Activated CD8-positive, alpha-beta T cell treated with anti-CD3 and anti-CD28 coated beads for 36 hours (primary cell): ENCODE data around the gene BAIAP2L2. TPM values are rescaled to one million over a fixed set of nuclear protein-coding genes. Genes with fewer than 3 reads are reported as not detected.

Source experiments
- ATAC-seq: fragments of 200-7000 bp; cut with Tn5 transposase; one replicate; pipeline ENCODE4 v1.10.0; 2021; ENCODE audit warnings: mild to moderate bottlenecking, moderate library complexity
- CTCF ChIA-PET: fragments of 350-600 bp; sonication (Branson Sonifier 250); formaldehyde crosslinking; loops from one replicate; lab custom pipeline; 2021; ENCODE audit warnings: antibody characterized with exemption; lab: Charles Lee
- POLR2A ChIA-PET: fragments of 350-600 bp; sonication (Branson Sonifier 250); formaldehyde crosslinking; loops from one replicate; lab custom pipeline; 2021; ENCODE audit warnings: antibody characterized with exemption; lab: Charles Lee
- DNase-seq: peaks from one replicate; pipeline ENCODE4 v3.0.0-alpha.2; 2020
- H3K27ac Mint-ChIP-seq: one replicate; pipeline ENCODE4 v1.8.0; 2021; ENCODE audit warnings: mild to moderate bottlenecking, mixed read lengths
- H3K27me3 Mint-ChIP-seq: one replicate; pipeline ENCODE4 v1.8.0; 2021; ENCODE audit warnings: mixed read lengths
- H3K36me3 Mint-ChIP-seq: one replicate; pipeline ENCODE4 v1.8.0; 2021; ENCODE audit warnings: low read depth, mixed read lengths
- H3K4me1 Mint-ChIP-seq: one replicate; pipeline ENCODE4 v1.8.0; 2021; ENCODE audit warnings: low read depth, mixed read lengths
- H3K4me3 Mint-ChIP-seq: one replicate; pipeline ENCODE4 v1.8.0; 2021; ENCODE audit warnings: mild to moderate bottlenecking, moderate library complexity, mixed read lengths
- H3K9me3 Mint-ChIP-seq: one replicate; pipeline ENCODE4 v1.8.0; 2021; ENCODE audit warnings: mixed read lengths
- CTCF ChIP-seq: fragments of 200-600 bp; IDR thresholded peaks from one replicate; pipeline ENCODE4 v1.8.0; 2022; ENCODE audit warnings: antibody characterized with exemption, mild to moderate bottlenecking
- intact Hi-C: fragments of 100-400 bp; cut with micrococcal nuclease; formaldehyde crosslinking; loops from one replicate; pipeline ENCODE4 v1.10.0; 2022
- total RNA-seq, 2 experiments: library from RNA; stranded (reverse); gene quantifications; one replicate each; pipeline ENCODE4 v1.2.3, GENCODE V29; 2021

The BAIAP2L2 gene
- total RNA-seq, 2 experiments from 2014 or later, result 0.61 to 0.67 TPM

GRCh38 chr22:38110863-38111852 lies 674 bp upstream of the BAIAP2L2 start:
- ATAC-seq, result no peak
- POLR2A ChIA-PET, result no interaction called here
- Mint-ChIP-seq H3K27ac (no peak overlapping the region), H3K36me3 (peaks cover 2% of the 10 kb centered on the region), H3K4me1 (peaks cover 2% of the 10 kb centered on the region), H3K9me3 (no peaks in the 10 kb centered on the region), H3K27me3 (no peaks in the 10 kb centered on the region), H3K4me3 (no peak overlapping the region)
- intact Hi-C loops, result no loop called here
- no peak for TF ChIP-seq CTCF
- CTCF ChIA-PET, result interaction anchor here (0.6 to 1.2 kb wide), 3 partner anchors 11 to 119 kb away, joined by 3 to 4 read pairs (median 3); no protein-coding TSS in a partner anchor
- no peak for DNase-seq

DNA sequence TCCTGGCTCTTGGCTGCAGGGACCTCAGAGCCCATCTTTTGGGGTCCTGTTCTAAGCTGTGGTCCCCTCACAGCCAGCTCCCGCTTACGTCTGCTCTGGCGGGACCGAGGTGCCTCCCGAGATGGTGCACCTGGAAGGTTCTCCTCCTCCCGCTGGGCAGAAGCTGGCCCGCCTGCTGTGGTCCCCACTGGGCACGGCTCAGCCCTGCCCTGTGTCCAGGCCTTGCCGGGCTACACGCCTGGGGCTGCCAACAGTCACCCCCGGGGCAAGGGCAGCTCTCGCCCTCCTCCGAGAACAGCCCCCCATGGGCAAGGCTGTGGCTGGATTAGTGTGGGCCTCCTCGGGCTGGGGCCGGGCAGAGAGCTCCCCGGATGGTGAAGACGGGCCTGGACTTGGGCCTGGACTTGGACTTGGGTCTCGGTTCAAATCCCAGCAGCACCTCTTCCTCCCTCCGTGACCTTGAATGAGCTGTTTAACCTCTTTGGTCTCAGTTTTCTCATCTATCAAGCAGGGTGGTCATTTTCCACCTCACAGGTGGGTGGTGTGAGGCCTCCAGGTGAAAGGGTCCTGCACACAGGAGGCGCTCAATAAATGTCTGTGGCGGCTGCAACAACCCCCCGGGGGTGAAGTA lies 998 bp downstream of the BAIAP2L2 start:
- TF ChIP-seq CTCF, result no peak
- peak; percentile 26 for ATAC-seq
- peaks cover 2% of the 10 kb centered on the region for H3K36me3 Mint-ChIP-seq
- no peaks in the 10 kb centered on the region for H3K9me3 Mint-ChIP-seq
- peak; percentile 34 for DNase-seq
- H3K4me3 Mint-ChIP-seq, result no peak overlapping the region
- H3K27ac Mint-ChIP-seq, result peak overlapping the region; percentile 64
- CTCF ChIA-PET, result interaction anchor here (0.7 kb wide), 1 partner anchor 9 kb away, joined by 3 read pairs; no protein-coding TSS in a partner anchor
- H3K4me1 Mint-ChIP-seq, result peaks cover 7% of the 10 kb centered on the region
- POLR2A ChIA-PET, result interaction anchor here (1.0 kb wide), 1 partner anchor 9 kb away, joined by 4 read pairs; no protein-coding TSS in a partner anchor
- intact Hi-C loops, result no loop called here
- no peaks in the 10 kb centered on the region for H3K27me3 Mint-ChIP-seq

- peak; percentile 29 for ATAC-seq
- Mint-ChIP-seq H3K27me3 (no peaks in the 10 kb centered on the region), H3K4me3 (no peak overlapping the region), H3K36me3 (peaks cover 2% of the 10 kb centered on the region), H3K27ac (no peak overlapping the region), H3K4me1 (peaks cover 9% of the 10 kb centered on the region), H3K9me3 (no peaks in the 10 kb centered on the region)
- no peak for TF ChIP-seq CTCF
- no peak for DNase-seq
- POLR2A ChIA-PET, result no interaction called here
- CTCF ChIA-PET, result interaction anchor here (0.7 to 0.9 kb wide), 2 partner anchors 8 to 57 kb away, joined by 3 read pairs; no protein-coding TSS in a partner anchor
- intact Hi-C loops, result no loop called here
These were observed 1.7 kb downstream of the BAIAP2L2 start for GRCh38 chr22:38108561-38109319.

DNA sequence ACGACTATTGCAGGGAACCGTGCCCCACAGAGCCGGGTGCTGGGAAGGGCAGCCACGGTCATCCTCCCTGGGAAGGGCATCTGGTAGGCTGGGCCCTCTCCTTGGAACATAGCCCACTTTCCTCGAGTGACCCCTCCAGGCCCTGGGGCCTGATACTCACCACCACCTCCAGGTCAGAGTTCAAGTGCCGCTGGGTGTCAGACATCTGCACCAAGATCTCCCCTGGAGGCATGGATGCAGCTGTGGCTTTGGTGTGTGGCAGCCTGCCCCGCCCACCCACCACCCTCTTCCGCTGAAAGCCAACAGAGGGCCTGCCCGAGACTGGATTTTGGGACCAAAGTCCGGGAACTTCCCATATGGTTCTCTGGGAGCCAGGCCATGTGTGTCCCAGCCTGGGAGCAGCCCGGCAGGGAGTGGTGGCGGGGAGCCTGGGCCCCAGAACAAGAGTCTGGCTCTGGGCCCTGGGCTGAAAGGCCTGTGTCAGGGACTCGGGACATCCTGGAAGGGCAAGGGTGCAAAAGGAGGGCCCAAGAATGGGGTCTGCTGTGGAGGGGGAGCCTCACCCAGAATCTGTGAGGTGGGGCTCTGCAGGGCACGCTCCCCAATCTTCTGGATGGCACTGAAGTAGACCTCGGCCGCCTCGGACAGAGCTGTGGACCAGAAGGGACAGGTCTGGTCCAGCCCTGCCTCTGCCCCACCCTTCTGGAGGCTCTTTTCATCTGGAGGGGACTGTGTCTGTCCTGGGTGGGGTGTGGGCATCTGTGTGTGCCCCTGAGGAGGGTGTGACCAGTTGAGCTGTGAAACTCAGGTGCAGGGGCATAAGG lies 2.6 kb downstream of the BAIAP2L2 start:
- Mint-ChIP-seq H3K4me3 (no peak overlapping the region), H3K4me1 (peaks cover 9% of the 10 kb centered on the region), H3K27me3 (no peaks in the 10 kb centered on the region), H3K36me3 (peaks cover 2% of the 10 kb centered on the region), H3K27ac (no peak overlapping the region), H3K9me3 (no peaks in the 10 kb centered on the region)
- ATAC-seq (no peak), DNase-seq (no peak)
- TF ChIP-seq CTCF, result no peak
- intact Hi-C loops, result no loop called here
- ChIA-PET CTCF (interaction anchor here (0.9 to 1.1 kb wide), 2 partner anchors 56 kb away, joined by 3 to 6 read pairs; no protein-coding TSS in a partner anchor), POLR2A (no interaction called here)
